Mammary epithelial cell (primary cell): Measurements from ENCODE around the gene CCDC148.

Source experiments
- CTCF ChIP-seq, 2 donors: IDR thresholded peaks in 1 of 2; conservative IDR thresholded peaks in 1 of 2; 2 replicates each; pipeline ENCODE4 v1.5.1; 2011 to 2012; ENCODE audit warnings: inconsistent platforms in 2 of 2, low read length in 2 of 2, mild to moderate bottlenecking in 2 of 2, control low read depth in 1 of 2, low read depth in 1 of 2; ENCODE audit not compliant: insufficient read depth in 1 of 2; ENCODE audit errors: extremely low read depth in 1 of 2
- EZH2 ChIP-seq: IDR thresholded peaks from 2 replicates; pipeline ENCODE4 v1.6.1; 2012; ENCODE audit warnings: low read length, inconsistent platforms, borderline replicate concordance

- TF ChIP-seq CTCF (conservative IDR thresholded peaks at IDR 0.05 in 1 of 2, IDR thresholded peaks at IDR 0.05 in 1 of 2; ENCODE audit: extremely low read depth in 1 of 2, insufficient read depth in 1 of 2, low read depth in 1 of 2, low read length in 2 of 2) (no peak), EZH2 (no peak)
Observed at GRCh38 chr2:158496986-158497385, 40.4 kb upstream of the CCDC148 start.
